Trophoblast cell (in vitro differentiated cells and primary cell): ENCODE measurements around the gene SLC1A3.

Experiments used
- DNase-seq, 2 donors: peaks; one replicate each; pipeline ENCODE4 v3.0.0-alpha.2; 2016
- H2AFZ ChIP-seq: 2 replicates; pipeline ENCODE4 v1.6.1; 2013; ENCODE audit warnings: low read length, moderate library complexity, mild to moderate bottlenecking; ENCODE audit not compliant: insufficient read depth, poor library complexity
- H2AK5ac ChIP-seq: 2 replicates; pipeline ENCODE4 v1.6.1; 2013; ENCODE audit warnings: mild to moderate bottlenecking, low read length
- H2BK120ac ChIP-seq: 2 replicates; pipeline ENCODE4 v1.6.1; 2013; ENCODE audit warnings: low read length, mild to moderate bottlenecking, moderate library complexity; ENCODE audit not compliant: insufficient read depth, poor library complexity
- H2BK12ac ChIP-seq: 2 replicates; pipeline ENCODE4 v1.6.1; 2013; ENCODE audit warnings: mild to moderate bottlenecking, low read length, moderate library complexity
- H2BK5ac ChIP-seq: 2 replicates; pipeline ENCODE4 v1.6.1; 2013; ENCODE audit warnings: low read length, low read depth, moderate library complexity, mild to moderate bottlenecking; ENCODE audit not compliant: poor library complexity
- H3K14ac ChIP-seq: 2 replicates; pipeline ENCODE4 v1.6.1; 2013; ENCODE audit warnings: mild to moderate bottlenecking, low read length
- H3K18ac ChIP-seq: 2 replicates; pipeline ENCODE4 v1.6.1; 2013; ENCODE audit warnings: mild to moderate bottlenecking, low read length
- H3K23ac ChIP-seq: 2 replicates; pipeline ENCODE4 v1.6.1; 2013; ENCODE audit warnings: low read length
- H3K27ac ChIP-seq: 2 replicates; pipeline ENCODE4 v1.5.1; 2013; ENCODE audit warnings: low read depth, mild to moderate bottlenecking, inconsistent platforms, low read length, moderate library complexity
- H3K27me3 ChIP-seq: 2 replicates; pipeline ENCODE4 v1.6.1; 2013; ENCODE audit warnings: inconsistent platforms, mild to moderate bottlenecking, low read length, moderate library complexity; ENCODE audit not compliant: insufficient read depth
- H3K36me3 ChIP-seq, 2 experiments: 1 replicate in 1 of 2; 2 replicates in 1 of 2; pipeline ENCODE4 v1.6.1; 2013; ENCODE audit warnings: low read length in 2 of 2, mild to moderate bottlenecking in 2 of 2, moderate library complexity in 1 of 2; ENCODE audit not compliant: insufficient read depth in 2 of 2, control insufficient read depth in 1 of 2
- H3K4ac ChIP-seq: 2 replicates; pipeline ENCODE4 v1.6.1; 2013; ENCODE audit warnings: low read depth, mild to moderate bottlenecking, low read length, moderate library complexity
- H3K4me1 ChIP-seq, 2 experiments: 1 replicate in 1 of 2; 2 replicates in 1 of 2; pipeline ENCODE4 v1.6.1; 2013; ENCODE audit warnings: low read length in 2 of 2, mild to moderate bottlenecking in 2 of 2, moderate library complexity in 1 of 2; ENCODE audit not compliant: insufficient read depth in 2 of 2, control insufficient read depth in 1 of 2
- H3K4me2 ChIP-seq: 2 replicates; pipeline ENCODE4 v1.6.1; 2013; ENCODE audit warnings: inconsistent platforms, mild to moderate bottlenecking, low read length, moderate library complexity
- H3K4me3 ChIP-seq: 2 replicates; pipeline ENCODE4 v1.5.1; 2013; ENCODE audit warnings: mild to moderate bottlenecking, low read depth, low read length, inconsistent platforms
- H3K79me1 ChIP-seq: one replicate; pipeline ENCODE4 v1.6.1; 2013; ENCODE audit warnings: low read length
- H3K79me2 ChIP-seq: 2 replicates; pipeline ENCODE4 v1.6.1; 2013; ENCODE audit warnings: low read length, mild to moderate bottlenecking; ENCODE audit not compliant: control insufficient read depth, insufficient read depth, poor library complexity
- H3K9ac ChIP-seq: 2 replicates; pipeline ENCODE4 v1.6.1; 2013; ENCODE audit warnings: mild to moderate bottlenecking, low read length
- H3K9me3 ChIP-seq: 2 replicates; pipeline ENCODE4 v1.6.1; 2013; ENCODE audit warnings: low read depth, mild to moderate bottlenecking, control low read depth, inconsistent platforms, low read length; ENCODE audit not compliant: insufficient read depth
- H4K12ac ChIP-seq: 2 replicates; pipeline ENCODE4 v1.6.1; 2013; ENCODE audit warnings: low read depth, mild to moderate bottlenecking, low read length, moderate library complexity
- H4K8ac ChIP-seq: 2 replicates; pipeline ENCODE4 v1.6.1; 2013; ENCODE audit warnings: low read depth, mild to moderate bottlenecking, low read length, moderate library complexity
- H4K91ac ChIP-seq: one replicate; pipeline ENCODE4 v1.6.1; 2013; ENCODE audit warnings: low read depth, mild to moderate bottlenecking, low read length, moderate library complexity
- WGBS: extraction: QIAGEN DNeasy Blood & Tissue Kit; methylation state at CpG from one replicate; pipeline ENCODE4 v1.1.7; 2013; ENCODE audit warnings: missing lambda C conversion rate; ENCODE audit not compliant: insufficient read length, insufficient coverage; ENCODE audit errors: extremely low coverage; 5-methylcytosine and 5-hydroxymethylcytosine counted together

The SLC1A3 gene

DNA sequence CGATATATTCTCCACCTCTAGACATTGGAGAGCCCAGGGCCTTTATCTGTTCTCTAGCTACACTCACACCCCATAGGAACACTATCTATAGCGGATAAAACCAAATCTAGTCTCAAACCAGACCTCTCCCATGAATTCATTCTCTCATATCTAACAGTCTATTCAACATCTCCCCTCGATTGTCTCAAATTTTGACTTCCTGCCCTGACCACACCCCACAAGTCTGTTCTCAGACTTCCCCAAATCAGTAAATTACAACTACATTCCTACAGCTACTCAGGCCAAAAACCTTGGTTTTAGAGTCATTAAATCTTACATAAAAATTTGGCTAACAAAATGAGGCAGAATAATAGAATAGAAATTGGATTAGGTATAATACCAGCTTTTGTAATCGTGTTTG lies 12.5 kb upstream of the SLC1A3 start:
- no peak overlapping the region for H3K27ac ChIP-seq
- no peaks in the 10 kb centered on the region for H3K4me1 ChIP-seq
- H4K12ac ChIP-seq = no peak overlapping the region
- no peak overlapping the region for H2AK5ac ChIP-seq
- H4K8ac ChIP-seq = no peak overlapping the region
- H3K14ac ChIP-seq = no peak overlapping the region
- no peaks in the 10 kb centered on the region for H3K36me3 ChIP-seq
- H2AFZ ChIP-seq = no peak overlapping the region
- no peak overlapping the region for H2BK120ac ChIP-seq
- no peak overlapping the region for H2BK5ac ChIP-seq
- no peak overlapping the region for H3K4ac ChIP-seq
- no peak overlapping the region for H3K23ac ChIP-seq
- no peak overlapping the region for H3K4me3 ChIP-seq
- no peaks in the 10 kb centered on the region for H3K79me1 ChIP-seq
- H3K18ac ChIP-seq = no peak overlapping the region
- no peaks in the 10 kb centered on the region for H3K27me3 ChIP-seq
- no peak overlapping the region for H3K9ac ChIP-seq
- WGBS = no CpG with 5 or more reads among the region's 4 CpGs
- no peak overlapping the region for H4K91ac ChIP-seq
- no peak overlapping the region for H3K4me2 ChIP-seq
- no peaks in the 10 kb centered on the region for H3K79me2 ChIP-seq
- H2BK12ac ChIP-seq = no peak overlapping the region
- H3K9me3 ChIP-seq = no peaks in the 10 kb centered on the region
- DNase-seq = no peak

GRCh38 chr5:36596247-36596646 lies 10.2 kb upstream of the SLC1A3 start:
- Histone ChIP-seq H2AK5ac (no peak overlapping the region), H3K4me1 (no peaks in the 10 kb centered on the region), H3K14ac (no peak overlapping the region), H2AFZ (no peak overlapping the region), H3K36me3 (no peaks in the 10 kb centered on the region), H3K4me2 (no peak overlapping the region), H3K9me3 (no peaks in the 10 kb centered on the region), H3K9ac (no peak overlapping the region), H2BK120ac (no peak overlapping the region), H4K12ac (no peak overlapping the region), H3K79me2 (no peaks in the 10 kb centered on the region), H3K27ac (no peak overlapping the region), H4K8ac (no peak overlapping the region), H3K18ac (no peak overlapping the region), H4K91ac (no peak overlapping the region), H3K23ac (no peak overlapping the region), H3K79me1 (no peaks in the 10 kb centered on the region), H3K27me3 (no peaks in the 10 kb centered on the region), H2BK12ac (no peak overlapping the region), H3K4me3 (no peak overlapping the region), H2BK5ac (no peak overlapping the region), H3K4ac (no peak overlapping the region)
- no peak for DNase-seq
- no CpG with 5 or more reads among the region's 1 CpG for WGBS

DNA sequence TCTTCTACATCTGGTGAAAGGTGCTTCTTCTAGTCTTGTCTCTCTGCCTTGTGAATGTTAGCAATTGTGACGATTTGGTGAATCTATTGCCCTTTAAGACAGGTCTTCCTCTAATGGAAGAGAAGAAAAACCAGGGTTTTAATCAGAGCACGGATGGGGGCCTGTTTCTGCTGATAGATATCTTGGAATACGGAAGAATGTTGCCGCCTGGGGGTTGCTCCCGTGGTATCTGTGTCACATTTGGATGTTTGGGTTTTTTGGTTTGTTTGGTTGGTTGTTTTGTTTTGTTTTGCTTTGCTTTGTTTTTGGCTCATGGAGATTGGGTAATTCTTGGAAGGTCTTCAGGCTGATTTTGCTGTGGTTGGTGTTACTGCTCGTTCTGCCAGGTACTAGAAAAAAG lies 9.7 kb upstream of the SLC1A3 start:
- H2AK5ac ChIP-seq = no peak overlapping the region
- H3K4me1 ChIP-seq = no peaks in the 10 kb centered on the region
- H3K36me3 ChIP-seq = no peaks in the 10 kb centered on the region
- H2BK5ac ChIP-seq = no peak overlapping the region
- no peak overlapping the region for H3K4me2 ChIP-seq
- no peaks in the 10 kb centered on the region for H3K79me2 ChIP-seq
- no peak overlapping the region for H4K12ac ChIP-seq
- H3K9me3 ChIP-seq = no peaks in the 10 kb centered on the region
- H4K91ac ChIP-seq = no peak overlapping the region
- H2BK12ac ChIP-seq = no peak overlapping the region
- peak; percentile 56 to 81 for DNase-seq
- H2BK120ac ChIP-seq = no peak overlapping the region
- H3K27me3 ChIP-seq = no peaks in the 10 kb centered on the region
- H3K23ac ChIP-seq = no peak overlapping the region
- H3K4ac ChIP-seq = no peak overlapping the region
- no peak overlapping the region for H3K4me3 ChIP-seq
- H3K9ac ChIP-seq = no peak overlapping the region
- no peaks in the 10 kb centered on the region for H3K79me1 ChIP-seq
- no CpG with 5 or more reads among the region's 6 CpGs for WGBS
- no peak overlapping the region for H3K14ac ChIP-seq
- no peak overlapping the region for H4K8ac ChIP-seq
- no peak overlapping the region for H3K18ac ChIP-seq
- no peak overlapping the region for H3K27ac ChIP-seq
- H2AFZ ChIP-seq = no peak overlapping the region

DNA sequence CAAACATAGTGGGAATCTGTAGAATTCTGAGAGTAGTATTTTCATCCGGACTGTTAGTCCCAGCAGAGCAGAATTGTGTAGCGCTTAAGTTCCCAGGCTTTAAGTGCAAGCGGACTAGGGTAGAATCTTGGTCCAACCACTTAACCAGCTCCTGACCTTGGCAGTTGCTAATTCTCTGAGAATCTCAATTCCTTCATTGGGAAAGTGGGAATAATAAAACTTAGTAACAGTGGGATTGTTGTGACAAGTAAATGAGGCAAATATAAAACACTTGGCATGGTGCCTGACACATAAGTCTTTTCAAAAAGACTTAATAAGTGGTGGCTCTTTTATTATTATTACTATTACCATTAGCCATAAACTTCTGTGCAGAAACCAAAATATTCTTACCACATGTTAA lies 8.4 kb upstream of the SLC1A3 start:
- Histone ChIP-seq H2BK12ac (peak overlapping the region; percentile 13), H3K9me3 (no peaks in the 10 kb centered on the region), H3K36me3 (no peaks in the 10 kb centered on the region), H3K4me3 (no peak overlapping the region), H4K8ac (no peak overlapping the region), H3K23ac (no peak overlapping the region), H4K91ac (no peak overlapping the region), H4K12ac (no peak overlapping the region), H3K4me1 (no peaks in the 10 kb centered on the region), H2AFZ (no peak overlapping the region), H3K79me2 (no peaks in the 10 kb centered on the region), H3K9ac (no peak overlapping the region), H3K4ac (no peak overlapping the region), H2BK120ac (no peak overlapping the region), H3K14ac (no peak overlapping the region), H3K27me3 (no peaks in the 10 kb centered on the region), H2AK5ac (no peak overlapping the region), H3K4me2 (no peak overlapping the region), H2BK5ac (no peak overlapping the region), H3K27ac (no peak overlapping the region), H3K18ac (no peak overlapping the region), H3K79me1 (no peaks in the 10 kb centered on the region)
- DNase-seq = no peak
- WGBS = no CpG with 5 or more reads among the region's 3 CpGs
